Activated CD8-positive, alpha-beta memory T cell treated with anti-CD3 and anti-CD28 coated beads for 36 hours (primary cell): ENCODE results near the gene COL28A1. TPM values are rescaled to one million over a fixed set of nuclear protein-coding genes. Genes with fewer than 3 reads are reported as not detected.

Experiments used
- CTCF ChIA-PET: fragments of 350-600 bp; sonication (Branson Sonifier 250); formaldehyde crosslinking; loops from one replicate; lab custom pipeline; 2021; ENCODE audit warnings: antibody characterized with exemption; lab: Charles Lee
- POLR2A ChIA-PET: fragments of 350-600 bp; sonication (Branson Sonifier 250); formaldehyde crosslinking; loops from one replicate; lab custom pipeline; 2021; ENCODE audit warnings: antibody characterized with exemption; lab: Charles Lee
- total RNA-seq, 2 experiments: library from RNA; stranded (reverse); gene quantifications; one replicate each; pipeline ENCODE4 v1.2.3, GENCODE V29; 2021

COL28A1 gene
- total RNA-seq, 2 experiments from 2014 or later = not detected

DNA sequence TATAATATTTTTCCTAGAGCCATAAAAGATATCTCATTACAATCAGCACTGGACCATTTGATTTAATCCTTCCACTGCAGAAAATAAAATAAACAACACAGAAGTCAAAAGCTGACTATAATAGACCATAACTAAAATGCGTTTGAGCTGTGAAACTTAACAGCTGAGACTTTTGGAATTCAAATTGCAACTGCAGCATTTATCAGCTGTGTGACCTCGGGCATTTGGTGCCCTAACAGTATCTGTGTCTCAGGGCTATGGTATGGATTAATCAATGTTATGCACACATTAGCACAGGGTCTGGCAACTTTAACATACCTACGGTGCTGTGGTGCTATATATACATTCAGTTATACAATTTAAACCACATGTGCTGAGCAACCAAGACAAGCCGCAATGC, 160.1 kb downstream of the COL28A1 start:
- ChIA-PET CTCF (no interaction called here), POLR2A (no interaction called here)

DNA sequence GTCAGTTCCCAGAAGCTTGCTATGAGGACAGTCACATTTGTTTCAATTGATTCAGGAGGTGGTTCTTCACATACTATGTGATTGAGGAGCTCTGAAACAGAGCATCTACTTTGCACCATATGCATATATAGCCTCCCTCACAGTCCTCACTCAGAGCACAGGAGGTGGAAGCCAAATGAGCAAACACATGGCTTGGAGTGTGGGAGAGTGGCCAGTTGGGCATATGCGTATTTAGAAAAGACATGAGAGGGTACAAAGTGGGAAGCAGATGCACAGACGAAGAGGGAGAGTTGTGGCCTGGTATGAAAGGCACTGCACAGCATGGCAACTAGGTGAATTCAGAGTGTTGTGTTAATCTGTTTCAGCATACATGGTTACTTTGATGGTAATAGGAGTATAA, 165.6 kb downstream of the COL28A1 start:
- CTCF ChIA-PET = no interaction called here

GRCh38 chr7:7369134-7369533, 166.5 kb downstream of the COL28A1 start:
- POLR2A ChIA-PET = no interaction called here
- CTCF ChIA-PET = no interaction called here

More for the DNA sequence above, 165.6 kb downstream of the COL28A1 start:
- POLR2A ChIA-PET = no interaction called here

DNA sequence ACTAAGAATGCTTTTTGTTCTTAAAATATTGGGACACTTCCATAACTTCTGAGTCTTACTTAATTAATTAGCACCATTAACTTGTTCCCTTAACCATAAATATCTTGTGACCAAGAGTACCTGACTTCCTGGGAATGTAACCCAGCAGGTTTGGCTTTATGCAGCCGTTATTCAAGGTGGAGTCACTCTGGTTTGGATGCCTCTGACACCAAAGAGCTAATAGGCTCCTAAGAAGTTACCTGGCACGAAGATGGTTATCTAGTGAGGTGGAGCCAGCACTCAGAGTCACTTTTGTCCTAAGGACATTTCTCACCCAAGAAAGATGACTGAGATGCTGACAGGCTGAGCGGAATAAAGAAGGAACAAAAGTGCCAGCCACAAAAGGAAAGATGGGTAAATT, 181.0 kb downstream of the COL28A1 start:
- ChIA-PET CTCF (no interaction called here), POLR2A (no interaction called here)

GRCh38 chr7:7352845-7353244, 182.8 kb downstream of the COL28A1 start:
- POLR2A ChIA-PET = no interaction called here

GRCh38 chr7:7351832-7352231, 183.8 kb downstream of the COL28A1 start:
- CTCF ChIA-PET = no interaction called here
- POLR2A ChIA-PET = no interaction called here

More at GRCh38 chr7:7352845-7353244, 182.8 kb downstream of the COL28A1 start:
- CTCF ChIA-PET = no interaction called here

DNA sequence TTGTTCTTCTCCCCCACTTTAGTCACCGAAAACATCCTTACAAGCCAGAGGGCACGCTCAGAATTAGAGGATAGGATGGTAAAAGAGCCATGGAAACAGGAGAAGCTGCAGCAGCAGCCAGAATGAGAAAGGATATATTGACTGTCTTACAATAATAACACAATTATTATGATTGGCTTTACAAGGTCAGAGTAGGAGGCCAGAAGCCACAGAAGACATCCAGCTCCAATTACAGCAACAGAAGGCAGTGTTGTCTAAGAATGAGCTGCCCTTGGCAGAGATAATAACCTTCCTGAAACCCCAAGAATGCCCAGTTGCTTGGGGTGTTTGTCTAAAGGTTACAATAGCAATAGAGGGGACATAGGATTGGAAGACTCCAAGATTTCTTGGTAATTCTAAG, 184.5 kb downstream of the COL28A1 start:
- POLR2A ChIA-PET = no interaction called here
- CTCF ChIA-PET = no interaction called here

DNA sequence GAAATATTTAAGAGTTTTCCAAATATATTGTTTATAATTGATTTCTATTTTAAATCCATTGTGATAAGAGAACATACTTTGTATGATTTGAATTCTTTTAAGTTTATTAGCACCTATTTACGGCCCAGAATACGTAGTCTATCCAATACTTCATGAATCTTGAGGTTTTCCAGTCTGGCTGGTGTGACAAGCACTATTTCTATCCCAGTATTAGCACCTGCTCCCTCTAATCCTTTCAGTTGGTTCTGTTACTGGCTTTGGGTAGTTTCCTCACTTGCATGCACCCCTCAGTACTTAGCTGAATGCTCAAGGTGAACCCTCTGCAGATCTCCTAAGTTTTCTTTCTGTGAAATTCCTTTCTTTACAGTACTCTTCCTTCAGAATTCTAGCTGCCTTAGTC, 186.5 kb downstream of the COL28A1 start:
- CTCF ChIA-PET = no interaction called here
- POLR2A ChIA-PET = no interaction called here

DNA sequence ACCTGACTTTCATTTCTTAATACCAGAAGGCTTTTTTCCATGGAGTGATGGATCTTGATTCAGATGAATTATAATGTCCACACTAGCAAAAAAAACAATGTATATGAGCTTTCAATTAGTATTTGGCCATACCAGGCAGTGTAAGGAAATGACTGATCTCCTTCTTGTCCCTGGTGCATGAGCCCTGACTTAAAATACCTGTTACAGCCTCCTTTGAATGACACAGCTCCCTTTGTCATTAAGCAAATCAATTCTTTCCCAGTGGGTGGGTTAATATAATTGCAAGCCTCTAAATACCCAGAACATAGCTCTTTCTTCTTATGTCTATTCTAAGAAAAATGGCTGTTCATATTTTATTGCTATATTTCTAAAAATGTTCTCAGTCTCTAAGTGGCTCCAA, 188.6 kb downstream of the COL28A1 start:
- ChIA-PET CTCF (no interaction called here), POLR2A (no interaction called here)

DNA sequence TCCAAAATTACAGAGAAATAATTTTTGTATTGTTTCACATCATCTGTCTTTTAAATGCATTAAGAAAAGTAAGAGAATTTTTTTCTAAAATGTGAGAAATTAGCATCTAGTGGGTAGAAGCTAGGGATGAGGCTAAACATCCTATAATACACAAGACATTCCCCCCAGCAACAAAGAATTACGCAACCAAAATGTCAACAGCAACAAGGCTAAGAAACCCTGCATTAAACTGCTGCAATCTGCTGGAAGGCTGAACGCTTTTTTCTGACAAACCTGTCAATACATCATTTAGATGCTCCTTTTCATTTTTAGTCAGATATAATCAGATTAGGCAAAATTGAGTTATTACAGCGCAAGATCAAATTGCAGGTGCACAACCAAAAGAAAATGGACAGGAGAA, 191.1 kb downstream of the COL28A1 start:
- ChIA-PET CTCF (no interaction called here), POLR2A (no interaction called here)

DNA sequence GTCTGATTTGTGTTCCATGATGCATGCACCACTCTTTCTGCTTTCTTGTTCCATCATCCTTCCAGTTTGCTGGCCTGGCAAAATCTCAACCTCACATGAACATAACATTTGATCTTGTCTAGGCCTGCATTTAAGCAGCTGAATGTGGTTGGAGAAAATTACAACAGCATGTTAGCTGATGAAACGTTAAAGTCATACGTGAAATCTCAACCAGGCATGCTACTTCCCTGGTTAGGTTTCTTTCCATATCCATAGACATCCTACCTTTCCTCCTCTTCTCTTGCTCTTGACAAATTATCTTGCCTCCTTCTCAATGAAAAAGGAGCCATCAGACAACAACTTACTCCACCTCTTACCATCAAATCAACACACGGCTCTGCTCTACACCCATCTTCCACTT, 199.8 kb downstream of the COL28A1 start:
- ChIA-PET POLR2A (no interaction called here), CTCF (no interaction called here)

DNA sequence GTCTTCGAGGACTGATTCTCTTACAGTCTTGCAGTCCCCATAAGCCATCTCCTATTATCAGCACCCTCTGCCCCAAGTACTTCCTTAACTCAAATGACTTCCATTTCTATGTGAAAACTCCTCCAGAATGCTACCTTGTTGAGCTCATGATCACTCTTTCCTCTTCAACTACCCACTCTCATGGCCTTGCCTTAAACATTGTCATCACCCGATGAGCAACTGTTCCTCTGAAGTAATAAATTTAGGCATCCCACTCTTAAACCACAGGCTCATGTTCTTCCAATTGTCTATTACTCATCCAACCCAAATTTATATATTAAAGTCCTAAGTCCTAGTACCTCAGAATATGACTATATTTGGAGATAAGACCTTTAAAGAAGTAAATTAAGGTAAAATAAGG, 200.5 kb downstream of the COL28A1 start:
- CTCF ChIA-PET = interaction anchor here (0.5 kb wide), 1 partner anchor 12 kb away, joined by 4 read pairs; no protein-coding TSS in a partner anchor
- POLR2A ChIA-PET = no interaction called here

DNA sequence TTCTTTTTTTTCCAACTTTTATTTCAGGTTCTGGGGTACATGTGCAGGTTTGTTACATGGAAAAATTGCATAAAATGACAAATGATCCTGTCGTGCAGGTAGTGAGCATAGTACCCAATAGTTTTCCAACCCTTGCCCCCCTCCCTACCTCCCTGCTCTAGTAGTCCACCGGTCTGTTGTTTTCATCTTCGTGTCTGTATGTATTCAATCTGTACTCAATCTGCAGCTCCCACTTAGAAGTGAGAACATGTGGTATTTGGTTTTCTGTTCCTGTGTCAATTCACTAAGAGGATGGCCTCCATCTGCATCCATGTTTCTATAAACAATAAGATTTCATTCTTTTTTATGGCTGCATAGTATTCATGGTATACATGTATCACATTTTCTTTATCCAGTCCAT, 202.1 kb downstream of the COL28A1 start:
- ChIA-PET POLR2A (no interaction called here), CTCF (no interaction called here)

DNA sequence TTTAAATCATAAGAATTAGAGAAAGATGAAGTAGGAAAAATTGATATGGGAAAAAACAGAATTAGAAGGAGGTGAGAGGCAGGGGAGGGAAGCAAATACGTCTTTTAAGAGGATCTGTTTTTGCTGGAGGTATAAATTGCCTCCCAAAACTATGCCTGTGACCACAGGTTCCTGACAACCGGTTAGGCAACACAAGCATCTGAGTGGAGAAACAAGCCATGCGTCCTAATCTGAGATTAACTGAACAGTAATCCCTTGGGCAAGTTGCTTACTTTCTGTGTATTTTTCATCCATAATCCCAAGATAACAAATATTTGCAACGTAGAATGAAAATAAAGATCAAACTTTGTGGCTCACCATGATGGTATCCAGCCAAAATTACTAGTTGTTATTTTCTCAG, 204.2 kb downstream of the COL28A1 start:
- ChIA-PET POLR2A (no interaction called here), CTCF (no interaction called here)

GRCh38 chr7:7330997-7331396, 204.7 kb downstream of the COL28A1 start:
- ChIA-PET CTCF (no interaction called here), POLR2A (no interaction called here)

- ChIA-PET CTCF (no interaction called here), POLR2A (no interaction called here)
These were observed 206.3 kb downstream of the COL28A1 start for GRCh38 chr7:7329326-7329725.

DNA sequence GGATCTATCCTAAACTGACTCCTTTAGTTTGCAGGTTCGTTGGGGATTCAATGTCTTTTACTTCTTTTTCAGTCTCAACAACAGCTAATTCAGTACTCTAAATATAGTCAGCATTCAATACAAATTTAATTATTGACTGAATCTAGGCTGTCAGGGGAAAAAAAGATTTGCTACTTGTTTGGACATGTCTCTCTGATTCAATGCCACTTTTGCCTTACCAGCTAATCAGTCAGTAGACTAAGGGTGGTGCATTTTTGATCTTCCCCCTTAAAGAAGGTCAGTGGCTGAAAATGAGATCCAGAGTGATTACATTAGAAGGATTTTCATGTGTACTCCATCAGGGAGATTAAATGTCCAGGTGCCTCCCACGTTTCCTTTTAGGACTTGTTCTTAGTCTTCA, 208.2 kb downstream of the COL28A1 start:
- POLR2A ChIA-PET = no interaction called here
- CTCF ChIA-PET = no interaction called here

DNA sequence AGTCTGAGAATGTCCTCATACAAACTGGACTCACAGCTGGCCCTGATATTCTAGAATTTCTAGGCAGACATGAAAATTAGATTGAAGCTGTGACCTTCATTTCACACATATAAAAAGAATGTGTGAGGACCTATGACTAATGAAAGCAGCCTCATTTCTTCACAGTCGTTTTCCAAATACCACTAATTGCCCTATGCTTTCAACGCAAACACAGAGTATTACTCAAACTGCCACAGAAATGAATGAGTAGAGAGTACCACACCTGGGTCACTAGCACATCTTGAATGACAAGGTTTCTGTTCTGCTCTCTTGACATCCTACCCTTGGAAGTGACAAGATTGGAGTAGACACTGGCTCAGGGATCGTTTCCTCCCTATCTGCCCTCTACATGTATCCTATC, 211.0 kb downstream of the COL28A1 start:
- POLR2A ChIA-PET = no interaction called here
- CTCF ChIA-PET = no interaction called here

DNA sequence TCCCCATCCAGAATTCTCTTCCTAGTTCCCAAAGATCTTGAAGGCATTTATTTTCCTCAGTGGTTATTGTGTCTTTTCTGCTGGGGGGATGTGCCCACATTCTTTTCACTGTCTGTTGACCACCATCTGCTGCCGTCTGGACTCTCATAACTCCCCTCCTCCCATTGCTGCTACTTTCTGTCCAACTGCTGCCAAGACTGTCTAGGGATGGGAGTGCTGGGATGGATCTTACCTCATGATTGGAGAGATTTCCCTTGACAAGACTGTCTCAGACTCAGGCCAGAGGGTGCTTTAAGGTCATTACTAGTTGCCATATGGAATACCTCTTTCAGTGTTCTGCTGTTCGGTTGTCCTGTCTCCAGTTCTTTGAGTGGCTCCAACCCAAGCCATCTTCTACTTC, 211.8 kb downstream of the COL28A1 start:
- ChIA-PET CTCF (no interaction called here), POLR2A (no interaction called here)

- POLR2A ChIA-PET = no interaction called here
- CTCF ChIA-PET = no interaction called here
These were observed 212.3 kb downstream of the COL28A1 start for GRCh38 chr7:7323352-7323751.

DNA sequence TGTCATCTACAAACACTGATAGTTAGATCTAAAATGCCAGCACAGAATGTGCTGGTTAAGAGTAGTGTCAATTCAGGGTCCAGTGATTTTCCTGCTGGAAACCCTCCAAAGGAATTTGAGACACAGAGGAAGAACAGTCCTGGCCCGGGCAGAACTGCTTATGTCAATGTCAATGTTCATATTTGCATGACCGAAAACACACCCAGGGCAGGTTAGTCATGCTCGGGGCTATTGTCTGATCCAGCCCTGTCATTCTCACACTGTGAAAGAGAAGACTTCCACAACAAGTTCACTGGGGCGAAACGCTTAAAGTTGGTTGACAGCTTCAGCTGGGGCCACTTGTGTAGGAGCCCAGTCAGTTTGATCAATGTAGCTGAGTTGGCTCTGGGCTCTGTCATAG, 214.0 kb downstream of the COL28A1 start:
- ChIA-PET CTCF (interaction anchor here (0.7 kb wide), 1 partner anchor 18 kb away, joined by 4 read pairs; no protein-coding TSS in a partner anchor), POLR2A (no interaction called here)

- CTCF ChIA-PET = no interaction called here
- POLR2A ChIA-PET = no interaction called here
These were observed 217.1 kb downstream of the COL28A1 start for GRCh38 chr7:7318601-7319000.
